Spleen (tissue), 7 donors: ENCODE data around the gene CCDC149.

ENCODE experiments used
- CTCF ChIP-seq, 11 experiments: fragments of 200-600 bp in 7 of 11; fragments of 450-650 bp in 4 of 11; sonication (generic) in 4 of 11; IDR thresholded peaks in 8 of 11; conservative IDR thresholded peaks in 3 of 11; 1 replicate in 7 of 11; 2 replicates in 4 of 11; pipeline versions ENCODE4 v1.4.0 to v1.8.0; 2016 to 2021; ENCODE audit warnings: antibody characterized with exemption in 11 of 11, inconsistent platforms in 4 of 11, mild to moderate bottlenecking in 1 of 11
- POLR2A ChIP-seq, 3 donors: fragments of 450-650 bp; IDR thresholded peaks; one replicate each; pipeline ENCODE4 v1.5.1; 2017; ENCODE audit warnings: antibody characterized with exemption in 3 of 3, mild to moderate bottlenecking in 1 of 3
- POLR2AphosphoS5 ChIP-seq, 3 donors: sonication (generic); formaldehyde crosslinking; IDR thresholded peaks; one replicate each; pipeline ENCODE4 v1.5.1; 2017; ENCODE audit warnings: antibody characterized with exemption in 3 of 3
- donor health status: DM: no; HTN: no; CAD: no; lungs with moderate emphysema.
- donor health status: DM: no; HTN: no; CAD: no.
- donor health status: DM: no; HTN: no; CAD: no.

GRCh38 chr4:24845902-24846301, 66.9 kb downstream of the CCDC149 start:
- no peak for TF ChIP-seq CTCF (IDR thresholded peaks at IDR 0.05 in 8 of 11, conservative IDR thresholded peaks at IDR 0.05 in 3 of 11)
- no peak for TF ChIP-seq POLR2A (IDR thresholded peaks at IDR 0.05)
- no peak for TF ChIP-seq POLR2AphosphoS5 (IDR thresholded peaks at IDR 0.05)
